ENCODE results near the gene SHOC2. TPM values are rescaled to one million over a fixed set of nuclear protein-coding genes. Genes with fewer than 3 reads are reported as not detected.

Gene SHOC2
- polyA plus RNA-seq, 3 donors = 13.9 to 69.9 (median 68.9) TPM

DNA sequence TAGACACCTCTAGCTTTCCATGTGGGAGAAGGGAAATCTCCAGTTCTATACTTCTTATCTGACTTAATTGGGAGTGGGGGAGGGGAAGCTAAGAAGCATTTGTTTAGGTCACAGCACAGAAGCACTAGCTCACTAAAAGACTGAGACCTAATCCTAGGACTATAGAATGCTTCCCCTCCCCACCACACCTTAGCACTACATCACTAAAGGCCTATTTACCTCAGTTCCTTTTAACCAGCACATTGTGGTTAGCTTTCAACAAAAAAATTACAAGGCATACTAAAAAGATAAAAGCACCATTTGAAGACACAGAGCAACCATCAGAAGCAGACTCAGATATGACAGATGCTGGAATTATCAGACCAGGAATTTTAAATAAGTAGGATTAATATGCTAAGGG is 103.7 kb downstream of the SHOC2 start:
- Mint-ChIP-seq H3K27me3 (ENCODE audit: low read depth in 3 of 3) (no peaks in the 10 kb centered on the region), H3K27ac (no peak overlapping the region), H3K4me3 (no peak overlapping the region), H3K36me3 (peaks cover 49 to 63% of the 10 kb centered on the region in 2 donors), H3K9me3 (peaks cover 3 to 18% (median 9%) of the 10 kb centered on the region in 7 donors), H3K4me1 (peaks cover under 1% of the 10 kb centered on the region)
- no peak overlapping the region for H3K4me2 ChIP-seq (replicated peaks; ENCODE audit: extremely low read depth, low read length, poor library complexity, severe bottlenecking)
- H3K9me3 ChIP-seq (replicated peaks in 1 of 2; ENCODE audit: control insufficient read depth in 1 of 2, insufficient read depth in 1 of 2, low read length in 2 of 2) = no peaks in the 10 kb centered on the region
- intact Hi-C loops (cut with micrococcal nuclease) = no loop called here
- no peak for DNase-seq
- no peak overlapping the region for H3K27ac ChIP-seq (ENCODE audit: low read depth in 1 of 2, low read length in 2 of 2)
- peaks cover 3% of the 10 kb centered on the region for H3K79me2 ChIP-seq (ENCODE audit: insufficient read depth, low read length)
- no peak overlapping the region for H3K4me3 ChIP-seq (replicated peaks in 1 of 3; ENCODE audit: low read depth in 2 of 3, low read length in 3 of 3)
- H2AFZ ChIP-seq (ENCODE audit: insufficient read depth, low read depth, low read length, poor library complexity, severe bottlenecking) = no peak overlapping the region
- H3K9ac ChIP-seq (ENCODE audit: insufficient read depth, low read length, poor library complexity, severe bottlenecking) = no peak overlapping the region
- peaks cover 29 to 57% of the 10 kb centered on the region in 2 donors for H3K36me3 ChIP-seq (replicated peaks in 1 of 2; ENCODE audit: control insufficient read depth in 1 of 2, insufficient read depth in 2 of 2, low read length in 2 of 2)
- H3K4me1 ChIP-seq (ENCODE audit: control insufficient read depth in 1 of 2, insufficient read depth in 2 of 2, low read length in 2 of 2) = no peaks in the 10 kb centered on the region
- no peaks in the 10 kb centered on the region for H3K27me3 ChIP-seq (ENCODE audit: control insufficient read depth in 2 of 2, insufficient read depth in 2 of 2, low read length in 2 of 2)
- TF ChIP-seq, protein P1, sequence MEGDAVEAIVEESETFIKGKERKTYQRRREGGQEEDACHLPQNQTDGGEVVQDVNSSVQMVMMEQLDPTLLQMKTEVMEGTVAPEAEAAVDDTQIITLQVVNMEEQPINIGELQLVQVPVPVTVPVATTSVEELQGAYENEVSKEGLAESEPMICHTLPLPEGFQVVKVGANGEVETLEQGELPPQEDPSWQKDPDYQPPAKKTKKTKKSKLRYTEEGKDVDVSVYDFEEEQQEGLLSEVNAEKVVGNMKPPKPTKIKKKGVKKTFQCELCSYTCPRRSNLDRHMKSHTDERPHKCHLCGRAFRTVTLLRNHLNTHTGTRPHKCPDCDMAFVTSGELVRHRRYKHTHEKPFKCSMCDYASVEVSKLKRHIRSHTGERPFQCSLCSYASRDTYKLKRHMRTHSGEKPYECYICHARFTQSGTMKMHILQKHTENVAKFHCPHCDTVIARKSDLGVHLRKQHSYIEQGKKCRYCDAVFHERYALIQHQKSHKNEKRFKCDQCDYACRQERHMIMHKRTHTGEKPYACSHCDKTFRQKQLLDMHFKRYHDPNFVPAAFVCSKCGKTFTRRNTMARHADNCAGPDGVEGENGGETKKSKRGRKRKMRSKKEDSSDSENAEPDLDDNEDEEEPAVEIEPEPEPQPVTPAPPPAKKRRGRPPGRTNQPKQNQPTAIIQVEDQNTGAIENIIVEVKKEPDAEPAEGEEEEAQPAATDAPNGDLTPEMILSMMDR (IDR thresholded peaks at IDR 0.05) = no peak
- no peaks in the 10 kb centered on the region for H4K20me1 ChIP-seq (ENCODE audit: insufficient read depth, low read length)

DNA sequence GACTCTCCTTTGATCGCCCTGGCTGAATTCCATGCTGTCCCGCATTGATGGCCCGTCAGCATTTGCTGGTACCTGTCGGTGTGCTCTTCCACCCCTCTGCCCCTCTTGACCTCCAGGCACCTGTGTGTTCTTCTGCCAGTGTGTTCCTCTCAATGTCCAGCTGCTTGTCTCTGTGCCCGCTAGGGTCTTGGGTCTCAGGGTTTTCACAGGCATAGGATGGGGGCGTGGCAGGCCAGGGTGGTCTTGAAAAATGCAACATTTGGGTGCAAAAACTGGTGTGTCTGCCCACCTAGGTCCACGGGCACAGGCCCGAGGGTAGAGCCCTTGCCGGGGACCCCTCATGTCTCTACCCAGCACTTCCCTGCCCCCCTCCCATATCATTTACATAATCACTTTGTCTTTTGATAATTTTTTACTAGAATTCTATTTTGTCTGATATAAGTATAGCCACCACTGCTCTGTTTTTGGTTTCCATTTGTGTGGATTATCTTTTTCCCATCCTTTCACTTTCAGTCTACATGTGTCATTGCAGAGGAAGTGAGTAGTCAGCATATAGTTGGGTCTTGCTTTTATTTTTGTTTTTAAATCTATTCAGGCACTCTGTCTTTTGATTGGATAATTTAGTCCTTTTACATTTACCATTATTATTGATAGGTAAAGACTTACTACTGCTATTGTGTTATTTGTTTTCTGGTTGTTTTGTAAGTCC is 110.8 kb downstream of the SHOC2 start:
- intact Hi-C loops (cut with micrococcal nuclease) = no loop called here
- Histone ChIP-seq H3K27ac (ENCODE audit: low read depth in 1 of 2, low read length in 2 of 2) (no peak overlapping the region), H2AFZ (ENCODE audit: insufficient read depth, low read depth, low read length, poor library complexity, severe bottlenecking) (no peak overlapping the region), H3K79me2 (ENCODE audit: insufficient read depth, low read length) (no peaks in the 10 kb centered on the region), H3K9me3 (replicated peaks in 1 of 2; ENCODE audit: control insufficient read depth in 1 of 2, insufficient read depth in 1 of 2, low read length in 2 of 2) (peaks cover 22 to 35% of the 10 kb centered on the region in 2 donors), H3K4me3 (replicated peaks in 1 of 3; ENCODE audit: low read depth in 2 of 3, low read length in 3 of 3) (no peak overlapping the region), H3K4me2 (replicated peaks; ENCODE audit: extremely low read depth, low read length, poor library complexity, severe bottlenecking) (no peak overlapping the region), H3K36me3 (replicated peaks in 1 of 2; ENCODE audit: control insufficient read depth in 1 of 2, insufficient read depth in 2 of 2, low read length in 2 of 2) (peaks cover 0 to 37% of the 10 kb centered on the region in 2 donors), H3K4me1 (ENCODE audit: control insufficient read depth in 1 of 2, insufficient read depth in 2 of 2, low read length in 2 of 2) (no peaks in the 10 kb centered on the region), H4K20me1 (ENCODE audit: insufficient read depth, low read length) (no peaks in the 10 kb centered on the region), H3K9ac (ENCODE audit: insufficient read depth, low read length, poor library complexity, severe bottlenecking) (no peak overlapping the region), H3K27me3 (ENCODE audit: control insufficient read depth in 2 of 2, insufficient read depth in 2 of 2, low read length in 2 of 2) (no peaks in the 10 kb centered on the region)
- DNase-seq = no peak
- Mint-ChIP-seq H3K27me3 (ENCODE audit: low read depth in 3 of 3) (peaks cover 0 to 2% (median 2%) of the 10 kb centered on the region in 3 donors), H3K4me1 (peaks cover 11% of the 10 kb centered on the region), H3K9me3 (peaks cover 26 to 48% (median 41%) of the 10 kb centered on the region in 7 donors), H3K36me3 (peaks cover 31 to 38% of the 10 kb centered on the region in 2 donors), H3K27ac (peak overlapping the region in 2 of 7 donors; percentile 44 to 55), H3K4me3 (no peak overlapping the region)
- WGBS (ENCODE audit: insufficient coverage) = 93% methylated on average over 3 of the region's 9 CpGs
- TF ChIP-seq, protein P1 (IDR thresholded peaks at IDR 0.05) = no peak
